Right forelimb (tissue), 1 donor: ENCODE results near the gene SERPINH1.

Experiments
- DNase-seq: peaks from one replicate; pipeline ENCODE4 v3.0.0-alpha.2; 2018

The SERPINH1 gene

GRCh38 chr11:75533896-75534258, 28.2 kb upstream of the SERPINH1 start:
- no peak for DNase-seq

DNA sequence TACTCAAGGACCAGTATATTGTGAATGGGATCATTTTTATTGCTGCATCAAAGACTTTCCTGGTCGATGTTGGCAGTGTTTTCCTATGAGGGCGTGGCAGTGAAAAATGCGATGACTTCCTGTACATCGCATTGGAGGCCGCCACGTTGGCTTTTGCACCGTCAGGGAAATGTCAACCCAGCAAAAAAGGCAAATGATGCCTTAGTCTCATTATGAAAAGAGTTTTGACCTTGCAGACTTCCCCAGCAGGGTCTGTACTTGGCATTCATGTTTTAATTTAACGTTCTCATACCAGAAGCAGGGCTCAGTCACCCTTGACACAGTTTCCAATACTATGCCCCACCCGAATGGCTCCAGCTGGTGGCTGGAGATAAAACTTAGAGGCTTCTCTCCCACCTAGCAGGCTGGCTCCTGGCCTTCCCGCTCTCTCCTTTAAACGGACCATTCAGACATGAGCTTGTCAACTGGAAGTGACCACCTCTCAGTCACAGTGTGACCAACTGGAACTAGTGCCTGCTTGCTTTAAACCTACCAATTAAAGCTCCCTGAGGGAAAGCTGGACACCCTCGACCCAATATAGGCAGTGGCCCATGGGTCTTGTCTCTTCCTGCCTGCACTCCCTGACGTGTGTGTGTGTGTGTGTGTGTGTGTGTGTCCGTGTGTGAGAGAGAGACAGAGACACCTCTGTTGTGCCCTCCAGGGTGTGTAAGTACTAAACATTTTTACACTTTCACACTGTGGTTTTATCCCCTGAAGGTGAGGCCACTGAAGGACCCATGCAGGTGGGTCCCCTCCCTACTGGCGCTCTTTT, 27.6 kb upstream of the SERPINH1 start:
- DNase-seq: no peak

- no peak for DNase-seq
Measured at GRCh38 chr11:75535071-75535470, 27.0 kb upstream of the SERPINH1 start.

DNA sequence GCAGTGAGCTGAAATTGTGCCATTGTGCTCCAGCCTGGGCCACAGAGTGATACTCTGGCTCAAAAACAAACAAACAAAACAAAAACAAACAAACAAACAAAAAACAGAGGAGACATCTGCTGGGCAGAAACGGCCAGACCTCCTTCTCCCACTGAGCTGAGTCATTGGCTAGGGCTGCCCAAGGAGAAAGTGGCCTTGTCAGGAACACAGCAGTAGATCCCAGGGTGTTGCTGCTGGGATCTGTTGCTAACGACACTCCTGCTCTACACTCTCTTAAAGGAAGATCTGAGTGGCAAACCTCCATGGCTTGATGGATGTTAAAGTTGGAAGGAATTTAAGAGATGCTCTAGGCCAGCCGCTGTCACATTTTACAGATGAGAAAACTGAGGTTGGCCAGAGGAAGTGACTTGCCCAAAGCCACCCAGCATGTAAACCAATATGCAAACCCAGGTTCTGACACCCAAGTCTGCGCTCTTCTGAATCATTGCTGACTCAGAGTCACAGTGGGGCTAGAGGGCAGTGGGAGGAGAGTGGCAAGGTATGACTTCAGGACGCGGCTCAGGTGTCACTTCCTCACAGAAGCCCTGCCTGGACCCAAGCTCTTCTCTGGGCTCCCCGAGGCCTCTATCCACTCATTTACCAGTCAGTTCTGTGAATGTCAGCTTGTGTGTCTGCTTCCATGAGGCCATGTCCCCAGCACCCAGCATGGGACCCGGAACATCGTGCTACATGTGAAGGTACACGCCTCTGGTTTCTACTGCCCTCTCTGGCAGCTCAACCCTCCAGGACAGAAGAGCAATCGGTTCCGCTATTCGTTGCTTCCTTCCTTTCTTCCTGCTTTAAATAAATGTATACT, 25.0 kb upstream of the SERPINH1 start:
- no peak for DNase-seq

- no peak for DNase-seq
Measured at GRCh38 chr11:75537740-75538139, 24.3 kb upstream of the SERPINH1 start.

DNA sequence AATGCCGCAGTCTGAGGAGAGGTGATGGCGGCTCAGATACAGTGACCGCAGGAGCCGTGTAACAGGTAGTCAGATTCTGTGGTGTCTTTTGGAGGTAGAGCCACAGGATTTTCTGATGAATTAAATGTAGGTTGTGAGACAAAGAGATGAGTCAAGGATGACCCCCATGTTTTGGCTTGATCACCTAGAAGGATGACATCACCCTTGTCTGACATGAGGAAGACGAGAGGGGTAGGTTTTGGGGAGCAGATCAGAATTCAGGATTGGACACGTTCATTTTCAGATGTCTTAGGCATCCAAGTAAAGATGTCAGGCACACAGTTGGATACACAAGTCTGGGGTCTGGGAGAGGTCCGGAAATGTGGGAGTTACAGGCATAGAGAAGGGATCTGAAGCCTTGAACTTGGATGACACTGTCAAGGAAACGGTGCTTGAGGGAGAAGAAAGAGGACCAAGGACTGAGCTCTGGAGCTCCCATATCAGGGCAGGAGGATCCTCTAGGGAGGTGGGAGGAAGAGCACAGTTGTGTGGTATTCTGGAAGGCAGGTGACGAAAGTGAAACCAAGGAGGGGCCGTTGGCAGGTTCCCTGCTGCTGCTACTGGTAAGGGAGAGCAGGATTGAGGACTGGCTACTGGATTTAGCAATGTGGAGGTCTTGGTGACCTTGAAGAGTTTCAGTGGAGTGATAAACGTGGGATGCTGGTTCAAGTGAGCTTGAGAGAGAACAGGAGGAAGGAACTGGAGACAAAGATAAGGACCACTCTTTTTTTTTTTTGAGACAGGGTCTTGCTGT, 23.7 kb upstream of the SERPINH1 start:
- DNase-seq: no peak

- DNase-seq: peak; percentile 42
Measured at GRCh38 chr11:75539459-75540334, 22.4 kb upstream of the SERPINH1 start.

DNA sequence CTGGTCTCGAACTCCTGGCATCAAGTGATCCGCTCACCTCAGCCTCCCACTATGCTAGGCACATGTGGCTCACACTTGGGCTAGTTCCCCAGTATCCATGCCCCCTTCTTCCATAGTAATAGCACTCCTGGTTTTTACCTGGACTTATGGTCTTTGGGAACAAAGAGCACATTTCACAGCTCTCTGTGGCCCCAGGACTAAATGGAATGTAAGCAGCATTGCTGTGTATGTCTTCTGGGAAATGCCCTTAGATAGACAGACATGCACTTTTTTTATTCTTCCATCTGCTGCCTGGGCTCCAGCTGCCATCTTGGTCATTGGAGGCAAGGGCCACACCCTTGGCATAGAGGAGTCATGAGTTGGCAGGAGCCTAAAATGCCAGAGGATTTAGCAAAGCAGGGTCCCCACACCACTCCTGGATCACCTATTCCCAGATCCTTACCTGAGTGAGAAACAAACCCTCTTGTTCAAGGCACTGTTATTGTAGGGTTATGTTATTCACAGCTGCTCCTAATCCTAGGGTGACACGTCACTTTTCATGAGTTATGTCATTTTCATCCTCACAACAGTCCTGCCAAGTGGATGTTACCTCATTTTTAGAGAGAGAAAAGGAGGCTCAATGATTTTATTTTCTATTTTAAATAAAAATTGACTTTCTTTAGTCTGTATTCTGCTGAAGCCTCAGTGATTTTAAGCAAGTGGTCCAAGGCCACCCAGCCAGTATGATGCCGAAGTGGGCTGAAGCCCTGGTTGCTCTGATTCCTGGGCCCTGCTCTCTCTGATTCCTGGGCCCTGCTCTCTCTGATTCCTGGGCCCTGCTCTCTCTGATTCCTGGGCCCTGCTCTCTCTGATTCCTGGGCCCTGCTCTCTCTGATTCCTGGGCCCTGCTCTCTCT, 20.6 kb upstream of the SERPINH1 start:
- no peak for DNase-seq

GRCh38 chr11:75542088-75542438, 20.0 kb upstream of the SERPINH1 start:
- DNase-seq: no peak

GRCh38 chr11:75543806-75544205, 18.2 kb upstream of the SERPINH1 start:
- DNase-seq: no peak

- DNase-seq: no peak
Measured at GRCh38 chr11:75547177-75547576, 14.9 kb upstream of the SERPINH1 start.

DNA sequence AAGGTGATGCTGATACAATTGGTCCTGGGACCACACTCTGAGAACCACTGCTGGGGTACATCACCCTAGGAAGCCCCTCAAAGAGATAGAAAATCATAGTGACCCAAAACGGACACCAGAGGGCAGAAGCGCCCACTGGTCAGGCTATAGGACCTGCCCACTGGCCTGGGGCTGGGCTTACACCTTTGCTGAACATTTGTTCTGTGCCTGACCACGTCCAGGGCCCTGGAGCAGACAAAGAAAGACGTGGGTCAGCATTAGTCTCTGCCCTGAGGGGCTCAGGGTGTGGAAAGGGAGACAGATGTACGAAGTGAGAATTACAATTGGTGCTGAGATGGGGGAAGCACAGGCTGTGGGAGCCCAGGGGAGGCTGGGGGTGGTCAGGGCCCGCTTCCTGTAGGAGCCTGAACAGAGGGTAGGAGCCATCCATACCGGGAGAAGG, 14.4 kb upstream of the SERPINH1 start:
- peak; percentile 85 for DNase-seq

- no peak for DNase-seq
Measured at GRCh38 chr11:75548595-75549272, 13.3 kb upstream of the SERPINH1 start.

DNA sequence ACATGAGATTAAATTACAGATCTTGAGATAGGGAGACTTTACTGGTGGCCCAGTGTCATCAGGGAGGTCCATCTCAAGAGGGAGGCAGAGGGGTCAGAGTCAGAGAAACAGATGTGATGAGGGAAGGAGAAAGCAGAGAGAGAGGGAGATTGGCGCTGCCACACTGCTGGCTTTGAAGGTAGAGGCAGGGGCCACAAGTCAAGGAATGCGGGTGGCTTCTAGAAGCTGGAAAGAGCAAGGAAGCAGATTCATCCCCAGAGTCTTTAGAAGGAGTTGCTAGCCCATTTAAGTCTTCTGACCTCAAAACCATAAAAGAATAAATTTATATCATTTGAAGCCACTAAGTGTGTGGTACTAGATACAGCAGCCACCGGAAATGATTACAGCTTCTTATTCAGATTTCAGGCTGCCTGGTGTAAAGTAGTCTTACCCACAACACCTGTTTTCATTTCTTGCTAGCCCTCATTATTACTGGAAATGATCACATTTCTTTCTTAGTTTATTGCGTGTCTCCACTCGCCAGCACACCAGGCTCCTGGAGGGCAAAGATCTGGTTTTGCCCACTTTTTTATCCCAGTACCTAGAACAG, 12.6 kb upstream of the SERPINH1 start:
- no peak for DNase-seq

- no peak for DNase-seq
Measured at GRCh38 chr11:75553182-75553581, 8.9 kb upstream of the SERPINH1 start.

GRCh38 chr11:75553889-75554257, 8.2 kb upstream of the SERPINH1 start:
- no peak for DNase-seq

- DNase-seq: peak; percentile 98
Measured at GRCh38 chr11:75554258-75555022, 7.6 kb upstream of the SERPINH1 start.

DNA sequence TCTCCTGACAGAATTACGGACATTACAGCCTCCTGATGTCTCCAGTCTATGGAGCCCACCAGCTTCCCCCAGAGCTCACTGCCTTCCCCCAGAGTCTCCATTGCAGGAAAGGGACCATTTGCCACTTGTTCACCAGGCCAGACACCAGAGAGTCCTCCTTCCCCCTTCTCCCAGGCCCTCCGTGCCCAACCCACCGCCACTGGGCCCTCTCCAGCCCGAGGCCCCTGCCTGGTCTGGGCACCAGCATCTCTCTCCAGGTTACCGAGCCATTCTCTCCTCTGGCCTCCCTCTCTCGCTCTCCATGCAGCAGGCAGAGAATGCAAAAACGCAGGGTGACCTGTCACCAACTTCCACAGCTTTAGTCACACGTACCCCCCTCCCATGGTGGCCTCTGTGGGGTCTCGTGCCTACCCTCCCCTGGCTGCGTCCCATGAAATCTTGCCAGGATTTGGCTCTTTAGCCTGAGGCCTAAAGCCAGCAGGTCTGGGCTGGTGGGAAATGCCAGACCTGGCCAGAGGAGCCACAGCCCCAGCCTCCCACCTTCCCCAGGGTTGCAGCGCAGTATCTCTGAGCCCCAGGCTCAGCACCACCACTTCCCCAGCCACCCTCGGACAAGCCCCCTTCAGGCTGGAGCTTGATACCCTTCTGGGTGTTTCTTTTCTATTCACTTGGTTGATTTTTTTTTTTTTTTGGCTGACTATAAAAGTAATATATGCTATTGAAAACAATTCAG, 6.8 kb upstream of the SERPINH1 start:
- DNase-seq: no peak

DNA sequence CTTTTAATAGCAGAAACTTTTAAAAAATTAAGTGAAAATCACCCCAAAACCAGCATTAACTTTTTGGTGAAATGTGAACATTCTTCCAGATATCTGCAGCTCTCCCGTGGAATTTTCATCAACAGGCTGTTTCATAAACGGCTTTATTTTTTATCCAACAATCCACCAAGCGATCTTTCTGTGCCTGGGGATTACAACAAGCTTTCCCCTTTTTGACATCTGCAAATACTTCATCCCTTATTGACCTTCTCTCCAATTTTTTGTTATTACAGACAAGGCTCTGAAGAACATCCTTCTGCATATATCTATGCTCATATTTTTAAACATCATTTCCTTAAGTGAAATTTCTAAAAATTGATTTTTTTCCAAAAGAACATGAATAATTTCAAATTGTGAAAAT, 5.8 kb upstream of the SERPINH1 start:
- no peak for DNase-seq
